Measurements from ENCODE around the gene INCA1. TPM values are rescaled to one million over a fixed set of nuclear protein-coding genes. Genes with fewer than 3 reads are reported as not detected.
A peak's percentile ranks its signal among the peaks of the same experiment; 100 is the strongest.

Gene INCA1
- total RNA-seq, 1 experiment from 2014 or later = 1.1 TPM

GRCh38 chr17:4998732-4999429, 1.6 kb upstream of the INCA1 start:
- no peak for DNase-seq (ENCODE audit: low read depth in 1 of 2, low spot score in 2 of 2)
- H3K9me3 ChIP-seq (replicated peaks) = no peaks in the 10 kb centered on the region
- peaks cover 58% of the 10 kb centered on the region for H3K36me3 ChIP-seq
- H3K27me3 ChIP-seq (replicated peaks) = no peaks in the 10 kb centered on the region
- H3K4me1 ChIP-seq (replicated peaks) = peaks cover 16% of the 10 kb centered on the region
- H3K27ac ChIP-seq = peak overlapping the region; percentile 67; the same call in 1 of the 2 replicates
- H3K4me3 ChIP-seq = peak overlapping the region; percentile 74

- peaks cover 51% of the 10 kb centered on the region for H3K36me3 ChIP-seq
- DNase-seq (ENCODE audit: low read depth in 1 of 2, low spot score in 2 of 2) = peak in 1 of 2 experiments; percentile 57
- no peaks in the 10 kb centered on the region for H3K27me3 ChIP-seq (replicated peaks)
- peak overlapping the region; percentile 67 for H3K27ac ChIP-seq
- H3K9me3 ChIP-seq (replicated peaks) = no peaks in the 10 kb centered on the region
- H3K4me1 ChIP-seq (replicated peaks) = peaks cover 16% of the 10 kb centered on the region
- H3K4me3 ChIP-seq = peak overlapping the region; percentile 74
Observed at GRCh38 chr17:4998027-4998731, 857 bp upstream of the INCA1 start.

- Histone ChIP-seq H3K27ac (no peak overlapping the region), H3K36me3 (peaks cover 11% of the 10 kb centered on the region), H3K27me3 (replicated peaks) (no peaks in the 10 kb centered on the region), H3K4me1 (replicated peaks) (peaks cover 10% of the 10 kb centered on the region), H3K4me3 (no peak overlapping the region), H3K9me3 (replicated peaks) (no peaks in the 10 kb centered on the region)
- no peak for DNase-seq (ENCODE audit: low read depth in 1 of 2, low spot score in 2 of 2)
Observed at GRCh38 chr17:4994081-4994595, 3.2 kb downstream of the INCA1 start.

- peak overlapping the region; percentile 52 for H3K27ac ChIP-seq
- no peaks in the 10 kb centered on the region for H3K27me3 ChIP-seq (replicated peaks)
- peaks cover 23% of the 10 kb centered on the region for H3K36me3 ChIP-seq
- H3K4me1 ChIP-seq (replicated peaks) = peaks cover 50% of the 10 kb centered on the region
- DNase-seq (ENCODE audit: low read depth in 1 of 2, low spot score in 2 of 2) = no peak
- H3K9me3 ChIP-seq (replicated peaks) = no peaks in the 10 kb centered on the region
- peak overlapping the region; percentile 60 for H3K4me3 ChIP-seq
Observed at GRCh38 chr17:4987767-4988567, 9.4 kb downstream of the INCA1 start.

- peak within 1 kb of the TSS; percentile 60 for H3K4me3 ChIP-seq
- H3K36me3 ChIP-seq = peaks cover 31% of the 10 kb centered on the region
- H3K9me3 ChIP-seq (replicated peaks) = no peaks in the 10 kb centered on the region
- peak within 1 kb of the TSS; percentile 52 for H3K27ac ChIP-seq
- peak; percentile 88 to 89 for DNase-seq (ENCODE audit: low read depth in 1 of 2, low spot score in 2 of 2)
- no peaks in the 10 kb centered on the region for H3K27me3 ChIP-seq (replicated peaks)
- H3K4me1 ChIP-seq (replicated peaks) = peaks cover 58% of the 10 kb centered on the region
Observed at GRCh38 chr17:4986951-4987766, 10.2 kb downstream of the INCA1 start, which contains the start of gene CAMTA2. CAMTA2 (minus strand) TSS chr17:4987675; CDS start chr17:4986222, 1,453 bp downstream.

GRCh38 chr17:4986403-4986802, 10.9 kb downstream of the INCA1 start:
- peaks cover 35% of the 10 kb centered on the region for H3K36me3 ChIP-seq
- H3K9me3 ChIP-seq (replicated peaks) = no peaks in the 10 kb centered on the region
- DNase-seq (ENCODE audit: low read depth in 1 of 2, low spot score in 2 of 2) = peak in 1 of 2 experiments; percentile 25
- peak overlapping the region; percentile 60 for H3K4me3 ChIP-seq
- no peaks in the 10 kb centered on the region for H3K27me3 ChIP-seq (replicated peaks)
- H3K27ac ChIP-seq = peak overlapping the region; percentile 52
- peaks cover 58% of the 10 kb centered on the region for H3K4me1 ChIP-seq (replicated peaks)

- no peak for DNase-seq (ENCODE audit: low read depth in 1 of 2, low spot score in 2 of 2)
- no peaks in the 10 kb centered on the region for H3K27me3 ChIP-seq (replicated peaks)
- peaks cover 48% of the 10 kb centered on the region for H3K4me1 ChIP-seq (replicated peaks)
- peaks cover 67% of the 10 kb centered on the region for H3K36me3 ChIP-seq
- H3K4me3 ChIP-seq = no peak overlapping the region
- no peak overlapping the region for H3K27ac ChIP-seq
- H3K9me3 ChIP-seq (replicated peaks) = no peaks in the 10 kb centered on the region
Observed at GRCh38 chr17:4982305-4982704, 15.0 kb downstream of the INCA1 start.

GRCh38 chr17:4980644-4981216, 16.6 kb downstream of the INCA1 start:
- Histone ChIP-seq H3K4me3 (no peak overlapping the region), H3K27ac (no peak overlapping the region), H3K9me3 (replicated peaks) (no peaks in the 10 kb centered on the region), H3K27me3 (replicated peaks) (no peaks in the 10 kb centered on the region), H3K4me1 (replicated peaks) (peaks cover 33% of the 10 kb centered on the region), H3K36me3 (peaks cover 71% of the 10 kb centered on the region)
- peak in 1 of 2 experiments; percentile 50 for DNase-seq (ENCODE audit: low read depth in 1 of 2, low spot score in 2 of 2)

GRCh38 chr17:4978726-4979125, 18.6 kb downstream of the INCA1 start:
- Histone ChIP-seq H3K4me3 (no peak overlapping the region), H3K27me3 (replicated peaks) (no peaks in the 10 kb centered on the region), H3K36me3 (peaks cover 78% of the 10 kb centered on the region), H3K9me3 (replicated peaks) (no peaks in the 10 kb centered on the region), H3K27ac (no peak overlapping the region), H3K4me1 (replicated peaks) (peaks cover 20% of the 10 kb centered on the region)
- no peak for DNase-seq (ENCODE audit: low read depth in 1 of 2, low spot score in 2 of 2)

GRCh38 chr17:4974115-4974670, 23.1 kb downstream of the INCA1 start:
- no peaks in the 10 kb centered on the region for H3K9me3 ChIP-seq (replicated peaks)
- H3K36me3 ChIP-seq = peaks cover 87% of the 10 kb centered on the region
- H3K4me1 ChIP-seq (replicated peaks) = peaks cover 21% of the 10 kb centered on the region
- DNase-seq (ENCODE audit: low read depth in 1 of 2, low spot score in 2 of 2) = no peak
- no peak overlapping the region for H3K4me3 ChIP-seq
- no peaks in the 10 kb centered on the region for H3K27me3 ChIP-seq (replicated peaks)
- no peak overlapping the region for H3K27ac ChIP-seq

GRCh38 chr17:4973256-4974114, 23.8 kb downstream of the INCA1 start:
- Histone ChIP-seq H3K4me3 (no peak overlapping the region), H3K4me1 (replicated peaks) (peaks cover 25% of the 10 kb centered on the region), H3K36me3 (peaks cover 83% of the 10 kb centered on the region), H3K27ac (no peak overlapping the region), H3K27me3 (replicated peaks) (no peaks in the 10 kb centered on the region), H3K9me3 (replicated peaks) (no peaks in the 10 kb centered on the region)
- no peak for DNase-seq (ENCODE audit: low read depth in 1 of 2, low spot score in 2 of 2)

- Histone ChIP-seq H3K27me3 (replicated peaks) (no peaks in the 10 kb centered on the region), H3K9me3 (replicated peaks) (no peaks in the 10 kb centered on the region), H3K4me1 (replicated peaks) (peaks cover 27% of the 10 kb centered on the region), H3K4me3 (no peak overlapping the region), H3K36me3 (peaks cover 83% of the 10 kb centered on the region), H3K27ac (no peak overlapping the region)
- DNase-seq (ENCODE audit: low read depth in 1 of 2, low spot score in 2 of 2) = no peak
Observed at GRCh38 chr17:4972752-4973151, 24.6 kb downstream of the INCA1 start.

Measured in SJSA1 (cell line).